SK-N-SH (cell line): Measurements from ENCODE around the gene MRPS7.

Experiments
- CHD2 ChIP-seq: fragments of 150-350 bp; IDR thresholded peaks from 2 replicates; pipeline ENCODE4 v1.6.1; 2018; ENCODE audit warnings: low read length; ENCODE audit not compliant: partially characterized antibody
- EP300 ChIP-seq, 2 experiments: IDR thresholded peaks; 2 replicates each; pipeline versions ENCODE4 v1.4.0 to v1.6.1; 2012; ENCODE audit warnings: borderline replicate concordance in 1 of 2, low read depth in 1 of 2, low read length in 1 of 2
- JUND ChIP-seq: IDR thresholded peaks from 2 replicates; pipeline ENCODE4 v1.4.0; 2012
- MEF2A ChIP-seq: IDR thresholded peaks from 2 replicates; pipeline ENCODE4 v1.4.0; 2012; ENCODE audit warnings: low read depth, borderline replicate concordance
- POLR2AphosphoS5 ChIP-seq: IDR thresholded peaks from 2 replicates; pipeline ENCODE4 v1.6.1; 2012; ENCODE audit warnings: low read depth, low read length
- RAD21 ChIP-seq: IDR thresholded peaks from 2 replicates; pipeline ENCODE4 v1.6.1; 2012; ENCODE audit warnings: mild to moderate bottlenecking, low read length
- RXRA ChIP-seq: IDR thresholded peaks from 2 replicates; pipeline ENCODE4 v1.4.0; 2012; ENCODE audit warnings: low read depth, mild to moderate bottlenecking, borderline replicate concordance
- SMC3 ChIP-seq: IDR thresholded peaks from 2 replicates; pipeline ENCODE4 v1.6.1; 2012; ENCODE audit warnings: low read depth, low read length, improper control_type of control experiment
- TAF1 ChIP-seq: IDR thresholded peaks from 2 replicates; pipeline ENCODE4 v1.6.1; 2012; ENCODE audit warnings: low read depth, mild to moderate bottlenecking, low read length, moderate library complexity, borderline replicate concordance
- YY1 ChIP-seq: IDR thresholded peaks from 2 replicates; pipeline ENCODE4 v1.4.0; 2012; ENCODE audit warnings: low read depth, mild to moderate bottlenecking
- TF ChIP-seq, protein P1 (sequence below): IDR thresholded peaks from 2 replicates; pipeline ENCODE4 v1.4.0; 2012; ENCODE audit warnings: low read depth, borderline replicate concordance
- TF ChIP-seq, protein P2 (sequence below): fragments of 200-600 bp; sonication (generic); IDR thresholded peaks from 2 replicates; pipeline ENCODE4 v1.6.1; 2017; ENCODE audit warnings: antibody characterized with exemption, mild to moderate bottlenecking, moderate library complexity

DNA sequence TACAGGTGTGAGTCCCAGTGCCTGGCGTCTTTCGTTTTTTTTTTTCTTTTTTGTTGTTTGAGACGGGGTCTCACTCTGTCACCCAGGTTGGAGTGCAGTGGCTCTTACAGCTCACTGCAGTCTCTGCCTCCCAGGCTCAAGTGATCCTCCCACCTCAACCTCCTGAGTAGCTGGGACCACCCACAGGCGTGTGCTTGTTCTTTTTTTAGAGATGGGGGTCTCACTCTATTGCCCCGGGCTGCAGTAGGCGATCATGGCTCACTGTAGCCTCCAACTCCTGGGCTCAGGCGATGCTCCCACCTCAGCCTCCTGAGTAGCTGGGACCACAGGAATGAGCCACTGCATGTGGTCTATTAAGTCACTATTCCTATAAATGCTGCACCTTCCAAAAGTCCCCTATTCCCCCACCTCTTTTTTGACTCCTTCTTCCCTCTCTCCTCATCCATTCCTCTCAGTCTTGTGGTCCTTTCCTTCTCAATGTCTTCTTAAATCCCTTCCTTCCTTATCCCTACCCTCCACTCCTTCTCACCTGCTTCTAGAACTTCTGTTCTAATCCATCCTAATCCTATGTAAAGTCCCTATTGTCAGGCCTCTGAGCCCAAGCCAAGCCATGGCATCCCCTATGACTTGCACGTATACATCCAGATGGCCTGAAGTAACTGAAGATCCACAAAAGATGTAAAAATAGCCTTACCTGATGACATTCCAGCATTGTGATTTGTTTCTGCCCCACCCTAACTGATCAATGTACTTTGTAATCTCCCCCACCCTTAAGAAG, 9.5 kb upstream of the MRPS7 start:
- TF ChIP-seq, protein P1, sequence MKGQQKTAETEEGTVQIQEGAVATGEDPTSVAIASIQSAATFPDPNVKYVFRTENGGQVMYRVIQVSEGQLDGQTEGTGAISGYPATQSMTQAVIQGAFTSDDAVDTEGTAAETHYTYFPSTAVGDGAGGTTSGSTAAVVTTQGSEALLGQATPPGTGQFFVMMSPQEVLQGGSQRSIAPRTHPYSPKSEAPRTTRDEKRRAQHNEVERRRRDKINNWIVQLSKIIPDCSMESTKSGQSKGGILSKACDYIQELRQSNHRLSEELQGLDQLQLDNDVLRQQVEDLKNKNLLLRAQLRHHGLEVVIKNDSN = no peak
- TF ChIP-seq, protein P2, sequence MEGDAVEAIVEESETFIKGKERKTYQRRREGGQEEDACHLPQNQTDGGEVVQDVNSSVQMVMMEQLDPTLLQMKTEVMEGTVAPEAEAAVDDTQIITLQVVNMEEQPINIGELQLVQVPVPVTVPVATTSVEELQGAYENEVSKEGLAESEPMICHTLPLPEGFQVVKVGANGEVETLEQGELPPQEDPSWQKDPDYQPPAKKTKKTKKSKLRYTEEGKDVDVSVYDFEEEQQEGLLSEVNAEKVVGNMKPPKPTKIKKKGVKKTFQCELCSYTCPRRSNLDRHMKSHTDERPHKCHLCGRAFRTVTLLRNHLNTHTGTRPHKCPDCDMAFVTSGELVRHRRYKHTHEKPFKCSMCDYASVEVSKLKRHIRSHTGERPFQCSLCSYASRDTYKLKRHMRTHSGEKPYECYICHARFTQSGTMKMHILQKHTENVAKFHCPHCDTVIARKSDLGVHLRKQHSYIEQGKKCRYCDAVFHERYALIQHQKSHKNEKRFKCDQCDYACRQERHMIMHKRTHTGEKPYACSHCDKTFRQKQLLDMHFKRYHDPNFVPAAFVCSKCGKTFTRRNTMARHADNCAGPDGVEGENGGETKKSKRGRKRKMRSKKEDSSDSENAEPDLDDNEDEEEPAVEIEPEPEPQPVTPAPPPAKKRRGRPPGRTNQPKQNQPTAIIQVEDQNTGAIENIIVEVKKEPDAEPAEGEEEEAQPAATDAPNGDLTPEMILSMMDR = no peak
- TF ChIP-seq YY1 (no peak), RAD21 (no peak), TAF1 (no peak), MEF2A (no peak), JUND (no peak), RXRA (no peak), SMC3 (no peak), CHD2 (no peak), POLR2AphosphoS5 (no peak), EP300 (IDR thresholded peaks at IDR 0.05; ENCODE audit: borderline replicate concordance in 1 of 2, low read depth in 1 of 2, low read length in 1 of 2) (no peak)
